Measurements from ENCODE around the gene DLGAP3. TPM values are rescaled to one million over a fixed set of nuclear protein-coding genes. Genes with fewer than 3 reads are reported as not detected.
A peak's percentile ranks its signal among the peaks of the same experiment; 100 is the strongest.

Gene DLGAP3
- total RNA-seq, 2 donors from 2014 or later = 0.27 to 0.54 TPM

DNA sequence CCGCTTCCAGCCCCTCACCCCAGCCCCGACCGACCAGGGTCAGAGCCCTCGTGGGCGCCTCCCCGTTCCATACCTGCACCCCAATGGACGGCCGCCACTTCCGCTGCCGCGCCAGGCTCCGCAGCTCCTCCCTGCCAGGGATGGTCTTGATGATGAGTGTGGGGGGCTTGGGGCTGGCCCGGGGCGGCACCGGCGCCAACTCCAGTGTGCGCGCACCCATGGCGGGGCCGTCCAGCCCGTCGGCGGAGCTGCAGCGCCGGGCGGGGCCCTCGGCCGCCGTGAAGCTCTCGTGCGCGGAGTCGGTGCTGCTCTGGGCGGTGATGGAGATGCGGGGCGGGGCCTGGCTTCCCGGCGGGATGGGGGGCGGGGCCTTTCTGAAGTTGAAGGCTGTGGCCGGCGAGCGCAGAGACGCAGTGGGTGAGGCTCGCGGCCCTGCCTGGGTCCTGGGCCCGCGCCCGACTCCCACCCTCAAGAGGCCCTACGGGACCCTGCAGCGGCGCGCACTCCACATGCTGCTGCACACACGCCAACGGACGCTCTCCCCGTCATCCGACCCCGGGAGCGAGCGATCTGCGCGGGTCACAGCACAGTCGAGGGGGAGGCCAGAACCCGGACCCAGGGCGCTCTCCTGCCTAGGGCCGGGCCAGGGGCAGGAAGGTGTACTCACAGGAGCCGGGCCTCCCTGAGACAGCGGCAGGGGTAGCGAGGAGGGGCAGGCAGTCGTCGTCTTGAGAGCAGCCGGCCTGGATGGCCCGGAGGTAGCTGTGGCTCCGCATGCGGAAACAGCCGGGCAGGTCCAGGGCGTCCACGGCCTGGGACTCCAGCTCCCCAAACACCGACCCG, 43.8 kb downstream of the DLGAP3 start:
- Histone ChIP-seq H3K9me3 (no peaks in the 10 kb centered on the region), H3K4me3 (peak overlapping the region; percentile 25), H3K9ac (ENCODE audit: low read depth in 2 of 2, low read length in 2 of 2) (no peak overlapping the region), H3K4me1 (no peaks in the 10 kb centered on the region), H3K36me3 (no peaks in the 10 kb centered on the region), H3K27me3 (peaks cover 36% of the 10 kb centered on the region), H3K27ac (no peak overlapping the region)
- no peak for TF ChIP-seq CTCF (IDR thresholded peaks at IDR 0.05)
- intact Hi-C loops (cut with DNase I) = no loop called here
- DNase-seq = peak; percentile 73

GRCh38 chr1:34884961-34885360, 44.5 kb downstream of the DLGAP3 start:
- TF ChIP-seq CTCF (IDR thresholded peaks at IDR 0.05) = no peak
- Histone ChIP-seq H3K9ac (ENCODE audit: low read depth in 2 of 2, low read length in 2 of 2) (no peak overlapping the region), H3K4me3 (no peak overlapping the region), H3K9me3 (no peaks in the 10 kb centered on the region), H3K4me1 (no peaks in the 10 kb centered on the region), H3K27ac (no peak overlapping the region), H3K36me3 (no peaks in the 10 kb centered on the region), H3K27me3 (peaks cover 36% of the 10 kb centered on the region)
- DNase-seq = no peak
- intact Hi-C loops (cut with DNase I) = no loop called here

- H3K27ac ChIP-seq = no peak overlapping the region
- intact Hi-C loops (cut with DNase I) = no loop called here
- TF ChIP-seq CTCF (IDR thresholded peaks at IDR 0.05) = no peak
- H3K4me3 ChIP-seq = no peak overlapping the region
- no peak overlapping the region for H3K9ac ChIP-seq (ENCODE audit: low read depth in 2 of 2, low read length in 2 of 2)
- H3K9me3 ChIP-seq = no peaks in the 10 kb centered on the region
- no peaks in the 10 kb centered on the region for H3K4me1 ChIP-seq
- H3K36me3 ChIP-seq = no peaks in the 10 kb centered on the region
- H3K27me3 ChIP-seq = peaks cover 36% of the 10 kb centered on the region
- DNase-seq = no peak
These were observed 44.9 kb downstream of the DLGAP3 start for GRCh38 chr1:34884536-34884935.

DNA sequence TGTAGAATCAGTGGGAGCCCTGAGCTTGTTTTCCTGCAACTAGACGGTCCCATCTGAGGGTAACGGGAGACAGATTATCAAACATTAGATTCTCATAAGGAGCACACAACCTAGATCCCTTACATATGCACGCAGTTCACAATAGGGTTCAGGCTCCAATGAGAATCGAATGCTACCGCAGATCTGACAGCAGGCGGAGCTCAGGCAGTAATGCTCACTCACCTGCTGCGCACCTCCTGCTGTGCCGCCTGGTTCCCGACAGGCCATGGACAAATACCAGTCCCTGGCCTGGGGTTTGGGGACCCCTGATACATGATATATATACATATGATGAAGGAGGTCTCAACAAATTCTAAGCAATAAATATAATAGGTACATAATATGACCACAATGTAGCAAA, 50.2 kb downstream of the DLGAP3 start:
- Histone ChIP-seq H3K27me3 (peaks cover 17% of the 10 kb centered on the region), H3K9ac (ENCODE audit: low read depth in 2 of 2, low read length in 2 of 2) (no peak overlapping the region), H3K36me3 (no peaks in the 10 kb centered on the region), H3K27ac (no peak overlapping the region), H3K4me1 (no peaks in the 10 kb centered on the region), H3K9me3 (no peaks in the 10 kb centered on the region), H3K4me3 (no peak overlapping the region)
- no peak for TF ChIP-seq CTCF (IDR thresholded peaks at IDR 0.05)
- intact Hi-C loops (cut with DNase I) = no loop called here
- no peak for DNase-seq

DNA sequence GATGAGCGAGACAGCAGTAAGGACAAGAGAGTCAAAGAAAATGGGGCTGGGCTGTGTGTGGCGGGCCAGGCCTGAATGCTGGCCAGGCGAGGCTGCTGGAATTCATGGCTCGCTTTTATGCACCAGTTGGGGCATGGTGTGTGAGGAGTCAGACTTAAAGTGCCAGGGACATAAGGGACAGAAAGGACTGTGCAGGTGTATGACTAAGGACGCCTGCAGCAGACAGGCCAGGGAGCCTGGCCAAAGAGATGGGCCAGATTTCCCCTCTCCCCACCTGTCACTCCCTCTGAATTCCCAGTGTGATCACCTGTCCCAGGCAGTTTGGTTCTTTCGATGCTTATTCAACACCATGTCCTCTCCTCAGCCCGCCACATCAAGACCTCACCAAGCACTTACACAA, 53.0 kb downstream of the DLGAP3 start:
- no peak for TF ChIP-seq CTCF (IDR thresholded peaks at IDR 0.05)
- Histone ChIP-seq H3K4me1 (no peaks in the 10 kb centered on the region), H3K9me3 (no peaks in the 10 kb centered on the region), H3K36me3 (no peaks in the 10 kb centered on the region), H3K9ac (ENCODE audit: low read depth in 2 of 2, low read length in 2 of 2) (no peak overlapping the region), H3K27ac (no peak overlapping the region), H3K4me3 (no peak overlapping the region), H3K27me3 (peaks cover 7% of the 10 kb centered on the region)
- no peak for DNase-seq
- intact Hi-C loops (cut with DNase I) = no loop called here

Measured in colonic mucosa (tissue), 4 donors.